ENCODE data around the gene COPA.
"Not testable (repeated sequence)": the region's sequence is repeated elsewhere in the genome, so short reads cannot be mapped to it uniquely, and the experiment has no call there.

Gene COPA

GRCh38 chr1:160325252-160325651 is 17.8 kb downstream of the COPA start:
- peak; percentile 92 for DNase-seq

DNA sequence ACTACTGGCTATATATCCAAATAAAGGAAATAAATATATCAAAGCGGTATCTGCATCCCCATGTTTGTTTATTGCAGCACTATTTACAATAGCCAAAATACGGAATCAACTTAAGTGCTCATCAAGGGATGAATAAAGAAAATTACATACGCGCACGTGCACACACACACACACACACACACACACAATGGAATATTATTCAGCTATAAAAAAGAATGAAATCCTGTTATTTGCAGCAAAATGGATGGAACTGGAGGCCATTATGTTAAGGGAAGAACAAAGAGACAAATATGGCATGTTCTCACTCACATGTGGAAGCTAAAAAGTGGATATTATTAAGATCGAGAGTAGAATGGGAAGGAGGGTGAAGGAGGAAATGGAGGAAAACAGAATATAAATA is 20.2 kb downstream of the COPA start:
- no peak for DNase-seq

DNA sequence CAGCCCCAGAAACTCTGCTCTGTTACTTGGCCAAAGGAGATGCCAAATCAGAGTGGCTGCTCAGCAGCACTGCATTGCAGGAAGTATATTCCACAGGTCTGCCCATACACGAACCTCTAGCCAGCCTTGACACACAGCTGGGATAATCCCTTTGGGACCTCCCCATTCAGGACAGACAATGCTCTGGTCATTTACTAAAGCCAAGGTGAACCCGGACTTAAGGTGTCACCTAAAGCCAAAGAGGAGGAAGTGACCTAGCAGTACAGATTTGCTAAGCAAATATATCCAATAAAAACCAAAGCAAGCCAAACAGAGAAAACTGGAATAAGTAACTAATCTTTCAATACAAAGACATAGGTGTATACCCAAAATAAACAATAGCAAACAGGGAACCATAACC is 27.7 kb downstream of the COPA start:
- no peak for DNase-seq

DNA sequence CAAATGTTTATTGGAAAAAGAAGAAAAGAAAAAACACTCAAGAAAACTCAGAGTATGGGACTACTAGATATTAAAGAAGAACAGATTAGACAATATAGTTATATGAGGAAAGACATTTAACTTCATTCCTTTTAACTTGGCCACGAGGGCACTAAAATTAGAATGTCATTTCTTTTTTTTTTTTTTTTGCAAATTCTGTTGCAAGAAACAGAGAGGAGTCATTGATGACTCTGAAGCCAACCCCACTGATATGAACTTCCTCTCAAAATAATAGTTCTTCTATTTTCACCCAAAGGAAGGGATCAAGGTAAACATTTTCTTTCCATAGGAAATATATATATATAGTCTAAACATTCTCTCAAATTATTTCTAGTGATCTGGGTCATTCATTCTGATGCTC is 33.5 kb downstream of the COPA start:
- DNase-seq, result no peak

DNA sequence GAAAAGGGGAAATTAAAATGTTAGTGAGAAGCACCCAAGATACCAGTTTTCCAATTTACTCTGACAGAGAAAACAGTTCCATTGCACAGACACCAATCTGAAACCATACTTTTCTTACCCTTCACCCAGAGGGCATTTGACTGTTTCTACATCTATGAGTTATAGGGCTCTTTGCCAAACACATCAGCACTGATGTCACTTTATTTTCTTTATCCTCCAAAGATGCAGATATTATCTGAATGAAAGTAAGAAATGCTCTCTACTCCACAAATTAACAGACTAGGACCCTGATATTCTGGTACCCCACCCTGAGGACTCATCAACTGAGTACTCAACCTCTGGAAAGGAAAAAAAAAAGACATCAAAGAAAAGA is 33.9 kb downstream of the COPA start:
- DNase-seq, result no peak

GRCh38 chr1:160308451-160309184 is 34.4 kb downstream of the COPA start:
- no peak for DNase-seq

DNA sequence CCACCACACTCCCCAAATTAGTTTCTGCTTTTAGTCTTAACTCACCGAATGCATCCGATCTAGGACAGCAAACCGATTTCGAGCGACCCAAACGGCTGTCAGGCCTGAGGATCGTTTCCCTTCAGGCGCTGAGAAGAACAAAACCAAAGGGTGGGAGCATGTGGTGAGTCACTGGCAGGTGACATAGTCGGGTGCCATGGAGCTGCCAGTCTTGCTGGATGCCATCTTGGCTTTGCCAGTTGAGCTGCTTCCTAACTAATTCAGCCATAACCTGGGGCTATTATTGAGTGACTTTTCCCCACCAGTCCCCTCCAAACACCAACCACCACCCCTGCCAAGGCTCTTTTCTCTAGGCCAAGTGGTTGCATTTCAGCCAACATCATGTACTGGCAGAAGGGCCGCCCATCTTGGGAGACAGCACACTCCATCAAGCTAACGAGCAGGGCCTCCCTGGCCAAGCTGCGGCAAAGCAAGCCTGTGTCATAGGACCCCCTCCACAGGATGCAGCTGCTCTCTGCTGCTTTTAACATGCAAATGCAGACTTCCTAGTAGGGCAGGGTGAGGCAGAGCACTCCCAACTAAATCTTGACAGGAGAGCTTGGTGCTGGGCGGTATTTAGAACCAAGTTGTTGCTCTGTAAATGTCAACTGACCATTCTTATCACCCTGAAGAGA is 35.8 kb downstream of the COPA start:
- no peak for DNase-seq

DNA sequence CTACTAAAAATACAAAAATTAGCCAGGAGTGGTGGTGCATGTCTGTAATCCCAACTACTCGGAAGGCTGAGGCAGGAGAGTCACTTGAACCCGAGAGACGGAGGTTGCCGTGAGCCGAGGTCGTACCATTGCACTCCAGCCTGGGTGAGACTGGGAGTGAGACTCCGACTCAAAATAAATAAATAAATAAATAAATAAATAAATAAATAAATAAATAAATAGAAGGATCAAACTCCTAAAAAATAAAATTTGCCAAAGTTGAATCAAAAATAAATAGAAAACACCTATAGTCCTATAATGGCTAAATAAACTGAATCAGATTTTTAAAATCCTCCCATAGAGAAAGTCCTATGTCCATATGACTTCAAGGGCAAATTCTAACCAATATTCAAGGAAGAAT is 42.9 kb downstream of the COPA start:
- no peak for DNase-seq

DNA sequence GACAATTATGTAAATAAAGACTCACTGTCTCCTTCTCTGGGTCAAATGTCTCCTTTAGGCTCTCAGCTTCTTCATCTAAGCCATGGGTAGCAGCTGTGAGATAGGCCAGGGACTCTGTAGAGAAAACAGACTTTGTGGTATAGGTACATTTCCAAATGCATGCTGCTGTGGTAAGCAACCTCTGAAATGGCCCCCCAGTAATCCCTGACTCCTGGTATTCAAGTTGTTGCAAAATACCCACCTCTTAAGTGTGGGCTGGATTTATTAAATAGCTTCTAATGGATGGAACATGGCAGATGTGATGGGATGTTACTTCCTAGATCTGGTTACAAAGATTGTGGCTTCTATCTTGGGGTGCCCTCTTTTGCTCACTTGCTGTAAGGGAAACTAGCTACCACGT is 47.0 kb downstream of the COPA start:
- DNase-seq, result no peak

DNA sequence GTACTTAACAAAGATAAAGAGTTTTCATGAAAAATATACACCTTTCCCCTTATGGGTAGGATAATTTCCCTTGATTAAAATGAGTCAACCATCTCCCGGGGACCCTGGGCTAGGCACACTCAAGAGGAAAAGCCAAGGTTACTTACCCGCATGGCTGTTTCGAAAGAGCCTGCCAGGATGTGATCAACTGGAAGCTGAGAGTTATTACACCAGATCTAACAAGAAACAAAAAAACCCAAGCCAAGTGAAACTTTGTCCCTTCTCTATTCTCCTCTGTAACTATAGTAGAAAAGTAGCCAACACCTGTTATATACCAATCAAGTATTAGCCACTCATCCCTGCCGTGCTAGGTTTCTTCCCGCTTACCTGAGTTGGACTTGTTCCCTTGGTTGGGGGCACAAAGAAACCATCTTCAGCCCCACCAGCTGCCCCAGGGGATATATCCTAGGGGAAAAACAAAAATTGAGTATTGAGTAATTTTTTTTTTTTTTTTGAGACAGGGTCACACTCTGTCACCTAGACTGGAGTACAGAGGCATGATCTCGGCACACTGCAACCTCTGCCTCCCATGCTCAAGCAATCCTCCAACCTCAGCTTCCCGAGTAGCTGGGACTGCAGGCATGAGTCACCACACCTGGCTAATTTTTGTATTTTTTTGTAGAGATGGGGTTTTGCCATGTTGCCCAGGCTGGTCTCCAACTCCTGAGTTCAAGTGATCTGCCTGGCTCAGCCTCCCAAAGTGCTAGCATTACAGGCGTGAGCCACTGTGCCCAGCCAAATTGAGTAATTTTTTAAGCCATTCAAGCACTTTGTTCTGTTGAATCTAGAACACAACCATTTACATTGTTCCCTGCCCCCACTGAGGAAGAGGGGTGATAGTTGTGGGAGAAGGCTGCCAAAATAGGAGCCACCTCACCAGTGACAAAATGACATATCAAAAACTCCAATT is 49.8 kb downstream of the COPA start:
- DNase-seq, result no peak

- DNase-seq, result peak; percentile 22
These were observed 51.5 kb downstream of the COPA start for GRCh38 chr1:160291248-160292220.

- not testable (repeated sequence) for DNase-seq
These were observed 55.3 kb downstream of the COPA start for GRCh38 chr1:160287769-160288168.

GRCh38 chr1:160285506-160285905 is 57.5 kb downstream of the COPA start:
- no peak for DNase-seq

DNA sequence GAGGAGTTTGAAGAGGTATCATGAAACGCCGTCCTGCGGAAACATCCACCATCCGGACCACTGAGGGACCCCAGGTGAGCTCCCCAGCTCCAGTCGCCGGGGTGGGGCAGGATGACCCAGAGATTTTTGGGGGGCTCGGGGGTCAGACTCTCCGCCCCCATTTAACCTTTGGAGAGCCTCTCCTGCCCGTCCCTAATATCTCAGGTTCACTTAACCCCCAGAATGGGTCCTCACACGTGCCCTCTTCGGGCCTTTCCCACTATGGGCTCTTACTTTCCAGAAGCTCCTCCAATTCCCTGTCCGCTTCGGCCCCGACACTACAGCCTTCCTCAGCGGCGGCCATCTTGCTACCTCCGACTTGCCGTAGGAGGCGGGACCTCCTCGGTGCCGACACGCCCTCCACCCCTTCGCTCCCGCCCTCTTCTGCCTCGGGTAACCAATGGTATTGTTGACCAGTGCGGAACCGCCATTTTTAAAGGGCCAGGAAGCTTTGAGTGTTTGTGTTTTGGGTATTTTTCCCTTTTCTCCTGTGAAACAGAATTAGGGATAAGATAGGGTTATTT is 58.2 kb downstream of the COPA start, which contains the start of gene PEX19:
Gene PEX19 (minus strand): TSS at position 352 of the 563 bp plus-strand sequence. CDS start 9 bp downstream, at position 343.
- DNase-seq, result peak; percentile 84

GRCh38 chr1:160284220-160284781 is 58.7 kb downstream of the COPA start:
- no peak for DNase-seq

DNA sequence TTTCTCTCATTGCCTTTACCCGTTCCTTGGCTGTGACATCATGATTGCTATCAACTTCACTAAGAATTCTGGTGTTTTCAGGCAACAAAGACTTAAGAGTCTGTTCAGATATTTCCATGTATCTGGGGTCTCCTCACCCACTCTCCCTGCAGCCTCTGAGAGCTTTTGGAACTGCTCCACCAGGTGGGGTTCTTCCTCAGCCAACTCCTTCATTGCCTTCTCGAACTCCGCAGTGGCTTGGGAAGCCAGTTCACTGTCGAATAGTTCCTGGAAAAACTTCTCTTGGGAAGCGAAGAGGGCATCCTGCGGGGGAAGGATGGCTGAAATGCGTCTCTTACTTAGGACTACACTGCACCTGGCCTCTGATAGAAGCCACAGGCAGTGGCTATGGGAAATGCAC is 60.2 kb downstream of the COPA start:
- no peak for DNase-seq

DNA sequence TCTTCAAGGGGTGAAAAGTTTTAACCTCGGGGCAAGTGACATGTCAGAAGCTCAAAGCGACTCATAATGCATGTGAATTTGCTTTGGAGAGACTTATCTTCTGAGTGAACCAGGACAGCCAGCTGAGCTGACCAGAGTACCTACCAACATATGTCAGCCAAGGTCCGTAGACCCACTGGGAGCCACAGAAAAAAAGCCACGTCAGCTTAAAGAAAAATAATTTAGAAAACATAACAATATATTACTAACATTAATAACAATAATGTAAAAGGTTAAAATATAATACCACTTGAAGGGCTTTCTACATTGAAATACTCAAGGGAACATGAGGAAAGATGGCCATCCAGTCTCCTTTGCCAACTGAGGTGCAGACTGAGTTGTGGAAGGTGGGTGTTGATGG is 65.1 kb downstream of the COPA start:
- no peak for DNase-seq

- DNase-seq, result no peak
These were observed 65.7 kb downstream of the COPA start for GRCh38 chr1:160277330-160277729.

GRCh38 chr1:160271025-160271424 is 72.0 kb downstream of the COPA start:
- no peak for DNase-seq

- DNase-seq, result no peak
These were observed 75.6 kb downstream of the COPA start for GRCh38 chr1:160267284-160267991.

DNA sequence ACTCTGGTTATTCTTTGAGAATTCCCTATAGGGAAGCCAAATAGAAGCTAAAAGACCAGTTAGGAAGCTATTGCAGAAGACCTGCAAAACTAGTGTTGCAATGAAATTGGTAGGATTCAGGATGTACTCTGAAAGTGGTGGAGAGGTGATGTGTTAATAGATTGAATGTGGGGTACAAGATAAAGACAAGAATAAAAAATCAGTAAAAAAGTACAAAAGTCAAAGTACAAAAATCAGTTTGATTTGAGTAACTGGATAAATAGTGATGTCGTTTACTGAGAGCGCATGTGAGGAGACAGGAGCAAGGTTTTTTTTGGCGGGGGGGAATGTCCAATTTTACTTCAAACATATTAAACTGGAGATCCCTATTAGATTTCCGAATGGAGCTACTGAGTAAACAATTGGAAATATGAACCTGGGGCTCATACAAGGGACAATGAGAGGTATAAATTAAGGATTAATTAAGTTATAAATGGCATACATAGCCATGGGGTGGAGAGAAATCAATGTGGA is 78.2 kb downstream of the COPA start:
- DNase-seq, result no peak

Data from NCI-H2029 (cell line).